GM23338 (cell line): ENCODE data around the gene MRTFA. TPM values are rescaled to one million over a fixed set of nuclear protein-coding genes. Genes with fewer than 3 reads are reported as not detected.

Experiments used
- ATAC-seq: fragments of 200-7000 bp; cut with Tn5 transposase; 3 replicates; pipeline ENCODE4 v1.9.1; 2020
- DNase-seq: peaks from one replicate; pipeline ENCODE4 v3.0.0-alpha.2; 2015; ENCODE audit warnings: low spot score
- H2AFZ ChIP-seq: fragments of 200-600 bp; sonication (generic); 2 replicates; pipeline ENCODE4 v1.8.0; 2016; ENCODE audit warnings: antibody characterized with exemption, mild to moderate bottlenecking, moderate library complexity
- H3F3A ChIP-seq: fragments of 200-600 bp; sonication (generic); replicated peaks from 2 replicates; pipeline ENCODE4 v1.8.0; 2017; ENCODE audit warnings: antibody characterized with exemption, mixed run types, low read depth
- H3K27ac ChIP-seq: fragments of 200-600 bp; sonication (generic); 2 replicates; pipeline ENCODE4 v1.6.1; 2016; ENCODE audit warnings: low read depth
- H3K27me3 ChIP-seq: fragments of 200-600 bp; sonication (generic); 2 replicates; pipeline ENCODE4 v1.8.0; 2016; ENCODE audit warnings: mild to moderate bottlenecking, mixed run types, moderate library complexity; ENCODE audit not compliant: insufficient read depth
- H3K36me3 ChIP-seq: fragments of 200-600 bp; sonication (generic); 2 replicates; pipeline ENCODE4 v1.8.0; 2016; ENCODE audit warnings: mild to moderate bottlenecking; ENCODE audit not compliant: insufficient read depth
- H3K4me1 ChIP-seq: fragments of 200-600 bp; sonication (generic); 2 replicates; pipeline ENCODE4 v1.8.0; 2016; ENCODE audit warnings: mild to moderate bottlenecking, moderate library complexity; ENCODE audit not compliant: insufficient read depth
- H3K4me2 ChIP-seq: fragments of 200-600 bp; sonication (generic); 2 replicates; pipeline ENCODE4 v1.7.1; 2017; ENCODE audit warnings: mixed run types
- H3K4me3 ChIP-seq: fragments of 200-600 bp; sonication (generic); 2 replicates; pipeline ENCODE4 v1.6.1; 2016; ENCODE audit warnings: mixed run types
- H3K79me2 ChIP-seq: fragments of 200-600 bp; sonication (generic); replicated peaks from 2 replicates; pipeline ENCODE4 v1.8.0; 2017; ENCODE audit warnings: mild to moderate bottlenecking; ENCODE audit not compliant: insufficient read depth
- H3K9me2 ChIP-seq: fragments of 200-600 bp; sonication (generic); 2 replicates; pipeline ENCODE4 v1.8.0; 2017; ENCODE audit not compliant: insufficient read depth
- H4K20me1 ChIP-seq: fragments of 200-600 bp; sonication (generic); replicated peaks from 2 replicates; pipeline ENCODE4 v1.8.0; 2017; ENCODE audit warnings: mild to moderate bottlenecking; ENCODE audit not compliant: insufficient read depth
- H3K27ac Mint-ChIP-seq: 2 replicates; pipeline ENCODE4 v1.8.0; 2020; ENCODE audit warnings: inconsistent platforms, mild to moderate bottlenecking, moderate library complexity, mixed read lengths
- H3K27me3 Mint-ChIP-seq: 3 replicates; pipeline ENCODE4 v1.8.0; 2022; ENCODE audit warnings: low read depth, mild to moderate bottlenecking, moderate library complexity, mixed read lengths, inconsistent platforms; ENCODE audit not compliant: insufficient read depth, poor library complexity
- H3K36me3 Mint-ChIP-seq: 3 replicates; pipeline ENCODE4 v1.8.0; 2021; ENCODE audit warnings: low read depth, mild to moderate bottlenecking, inconsistent platforms, moderate library complexity, mixed read lengths
- H3K4me1 Mint-ChIP-seq: 3 replicates; pipeline ENCODE4 v1.8.0; 2020; ENCODE audit warnings: mild to moderate bottlenecking, inconsistent platforms, mixed read lengths
- H3K4me3 Mint-ChIP-seq: 3 replicates; pipeline ENCODE4 v1.8.0; 2021; ENCODE audit warnings: moderate library complexity, mild to moderate bottlenecking, inconsistent platforms, mixed read lengths
- H3K9me3 Mint-ChIP-seq: 3 replicates; pipeline ENCODE4 v1.8.0; 2020; ENCODE audit warnings: moderate library complexity, mild to moderate bottlenecking, inconsistent platforms, mixed read lengths
- CREB1 ChIP-seq: fragments of 250-450 bp; sonication (Bioruptor Pico); IDR thresholded peaks from 2 replicates; pipeline ENCODE4 v1.5.0; 2020; ENCODE audit warnings: low read depth, mild to moderate bottlenecking, moderate library complexity
- EZH2 ChIP-seq: fragments of 200-600 bp; sonication (generic); IDR thresholded peaks from one replicate; pipeline ENCODE4 v1.8.0; 2017; ENCODE audit warnings: antibody characterized with exemption, mild to moderate bottlenecking, low read depth; ENCODE audit not compliant: unreplicated experiment
- EZH2phosphoT487 ChIP-seq: fragments of 200-600 bp; sonication (generic); IDR thresholded peaks from one replicate; pipeline ENCODE4 v1.8.1; 2018; ENCODE audit warnings: antibody characterized with exemption; ENCODE audit not compliant: unreplicated experiment
- JUNB ChIP-seq: IDR thresholded peaks from one replicate; pipeline ENCODE4 v1.6.1; 2016; ENCODE audit warnings: antibody characterized with exemption; ENCODE audit not compliant: unreplicated experiment
- NANOG ChIP-seq: IDR thresholded peaks from 2 replicates; pipeline ENCODE4 v1.6.1; 2016; ENCODE audit warnings: antibody characterized with exemption, borderline replicate concordance
- POLR2AphosphoS5 ChIP-seq: IDR thresholded peaks from 2 replicates; pipeline ENCODE4 v1.6.1; 2016; ENCODE audit warnings: antibody characterized with exemption, low read depth
- STAT1 ChIP-seq: IDR thresholded peaks from one replicate; pipeline ENCODE4 v1.6.1; 2016; ENCODE audit warnings: antibody characterized with exemption; ENCODE audit not compliant: unreplicated experiment
- ZNF114 ChIP-seq: fragments of 250-450 bp; sonication (Bioruptor Pico); IDR thresholded peaks from 2 replicates; pipeline ENCODE4 v1.5.0; 2020; ENCODE audit warnings: mild to moderate bottlenecking, moderate library complexity
- ZNF331 ChIP-seq: fragments of 250-450 bp; sonication (Bioruptor Pico); IDR thresholded peaks from 2 replicates; pipeline ENCODE4 v1.5.0; 2020; ENCODE audit warnings: low read depth, mild to moderate bottlenecking, moderate library complexity
- polyA plus RNA-seq: library from polyadenylated mRNA; unstranded; fragments of >200 nt; fragmentation: Nextera tagmentation; extraction: Ambion mirVana; gene quantifications from 2 replicates; pipeline ENCODE4 v1.2.1, GENCODE V29; 2016
- total RNA-seq: library from RNA; depleted of rRNA; stranded (reverse); fragments of >200 nt; shearing (Covaris generic); gene quantifications from 2 replicates; pipeline ENCODE4 v1.2.3, GENCODE V29; 2014
- TF ChIP-seq, protein P1 (sequence below): IDR thresholded peaks from one replicate; pipeline ENCODE4 v1.6.1; 2018; ENCODE audit warnings: antibody characterized with exemption; ENCODE audit not compliant: unreplicated experiment
- TF ChIP-seq, protein P2 (sequence below): IDR thresholded peaks from 2 replicates; pipeline ENCODE4 v1.6.1; 2016; ENCODE audit warnings: antibody characterized with exemption
- TF ChIP-seq, protein P3 (sequence below): fragments of 250-450 bp; sonication (Bioruptor Pico); IDR thresholded peaks from 2 replicates; pipeline ENCODE4 v1.5.0; 2020; ENCODE audit warnings: mild to moderate bottlenecking, moderate library complexity
- TF ChIP-seq, protein P4 (sequence below), 2 experiments: fragments of 200-600 bp in 1 of 2; sonication (generic) in 1 of 2; conservative IDR thresholded peaks; 2 replicates each; pipeline versions ENCODE4 v1.5.1 to v1.6.1; 2016 to 2017; ENCODE audit warnings: antibody characterized with exemption in 2 of 2, low read depth in 2 of 2, mild to moderate bottlenecking in 2 of 2, moderate library complexity in 1 of 2

The MRTFA gene
- total and polyA plus RNA-seq, 2 experiments from 2014 or later, result 18.1 to 92.4 TPM

DNA sequence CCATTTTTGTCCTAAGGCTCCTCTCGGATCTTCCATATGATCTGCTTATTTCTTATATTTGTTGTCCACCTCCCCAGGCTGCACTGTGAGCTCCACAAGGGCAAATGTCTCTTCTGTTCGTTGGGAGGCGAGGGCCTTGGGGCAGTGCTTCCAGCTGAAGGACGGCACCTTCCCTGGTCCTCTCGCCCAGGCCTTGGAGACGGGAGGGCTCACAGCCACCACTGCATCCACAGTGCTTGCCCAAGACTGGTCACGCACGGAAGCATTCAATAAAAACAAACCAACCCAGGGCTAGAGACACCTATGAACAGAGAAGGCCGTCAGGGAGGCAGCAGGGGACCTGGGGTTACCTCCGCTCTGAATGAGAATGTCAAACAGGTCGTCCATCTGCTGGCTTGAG is 219.9 kb downstream of the MRTFA start:
- H3K79me2 ChIP-seq, result no peaks in the 10 kb centered on the region
- no peaks in the 10 kb centered on the region for H3K9me3 Mint-ChIP-seq
- H3K36me3 ChIP-seq, result no peaks in the 10 kb centered on the region
- H3K4me3 Mint-ChIP-seq, result no peak overlapping the region
- no peak overlapping the region for H3K4me3 ChIP-seq
- no peaks in the 10 kb centered on the region for H3K4me1 ChIP-seq
- H3K36me3 Mint-ChIP-seq, result peaks cover 21% of the 10 kb centered on the region; the same call in 2 of the 3 replicates
- no peaks in the 10 kb centered on the region for H3K27me3 ChIP-seq
- no peaks in the 10 kb centered on the region for H3F3A ChIP-seq
- DNase-seq, result no peak
- H4K20me1 ChIP-seq, result 0 out of 2 replicates have a peak, but pooled peaks cover 4% of the 10 kb centered on the region
- no peaks in the 10 kb centered on the region for H3K9me2 ChIP-seq
- H3K27ac ChIP-seq, result no peak overlapping the region
- H2AFZ ChIP-seq, result no peak overlapping the region
- TF ChIP-seq EZH2 (no peak), STAT1 (no peak), EZH2phosphoT487 (no peak), POLR2AphosphoS5 (no peak), CREB1 (CRISPR knock-in tag) (no peak), ZNF331 (CRISPR knock-in tag) (no peak), ZNF114 (CRISPR knock-in tag) (no peak), JUNB (no peak), NANOG (no peak)
- TF ChIP-seq, protein P1, sequence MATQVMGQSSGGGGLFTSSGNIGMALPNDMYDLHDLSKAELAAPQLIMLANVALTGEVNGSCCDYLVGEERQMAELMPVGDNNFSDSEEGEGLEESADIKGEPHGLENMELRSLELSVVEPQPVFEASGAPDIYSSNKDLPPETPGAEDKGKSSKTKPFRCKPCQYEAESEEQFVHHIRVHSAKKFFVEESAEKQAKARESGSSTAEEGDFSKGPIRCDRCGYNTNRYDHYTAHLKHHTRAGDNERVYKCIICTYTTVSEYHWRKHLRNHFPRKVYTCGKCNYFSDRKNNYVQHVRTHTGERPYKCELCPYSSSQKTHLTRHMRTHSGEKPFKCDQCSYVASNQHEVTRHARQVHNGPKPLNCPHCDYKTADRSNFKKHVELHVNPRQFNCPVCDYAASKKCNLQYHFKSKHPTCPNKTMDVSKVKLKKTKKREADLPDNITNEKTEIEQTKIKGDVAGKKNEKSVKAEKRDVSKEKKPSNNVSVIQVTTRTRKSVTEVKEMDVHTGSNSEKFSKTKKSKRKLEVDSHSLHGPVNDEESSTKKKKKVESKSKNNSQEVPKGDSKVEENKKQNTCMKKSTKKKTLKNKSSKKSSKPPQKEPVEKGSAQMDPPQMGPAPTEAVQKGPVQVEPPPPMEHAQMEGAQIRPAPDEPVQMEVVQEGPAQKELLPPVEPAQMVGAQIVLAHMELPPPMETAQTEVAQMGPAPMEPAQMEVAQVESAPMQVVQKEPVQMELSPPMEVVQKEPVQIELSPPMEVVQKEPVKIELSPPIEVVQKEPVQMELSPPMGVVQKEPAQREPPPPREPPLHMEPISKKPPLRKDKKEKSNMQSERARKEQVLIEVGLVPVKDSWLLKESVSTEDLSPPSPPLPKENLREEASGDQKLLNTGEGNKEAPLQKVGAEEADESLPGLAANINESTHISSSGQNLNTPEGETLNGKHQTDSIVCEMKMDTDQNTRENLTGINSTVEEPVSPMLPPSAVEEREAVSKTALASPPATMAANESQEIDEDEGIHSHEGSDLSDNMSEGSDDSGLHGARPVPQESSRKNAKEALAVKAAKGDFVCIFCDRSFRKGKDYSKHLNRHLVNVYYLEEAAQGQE, result no peak
- TF ChIP-seq, protein P2, sequence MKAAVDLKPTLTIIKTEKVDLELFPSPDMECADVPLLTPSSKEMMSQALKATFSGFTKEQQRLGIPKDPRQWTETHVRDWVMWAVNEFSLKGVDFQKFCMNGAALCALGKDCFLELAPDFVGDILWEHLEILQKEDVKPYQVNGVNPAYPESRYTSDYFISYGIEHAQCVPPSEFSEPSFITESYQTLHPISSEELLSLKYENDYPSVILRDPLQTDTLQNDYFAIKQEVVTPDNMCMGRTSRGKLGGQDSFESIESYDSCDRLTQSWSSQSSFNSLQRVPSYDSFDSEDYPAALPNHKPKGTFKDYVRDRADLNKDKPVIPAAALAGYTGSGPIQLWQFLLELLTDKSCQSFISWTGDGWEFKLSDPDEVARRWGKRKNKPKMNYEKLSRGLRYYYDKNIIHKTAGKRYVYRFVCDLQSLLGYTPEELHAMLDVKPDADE, result no peak
- TF ChIP-seq, protein P3, sequence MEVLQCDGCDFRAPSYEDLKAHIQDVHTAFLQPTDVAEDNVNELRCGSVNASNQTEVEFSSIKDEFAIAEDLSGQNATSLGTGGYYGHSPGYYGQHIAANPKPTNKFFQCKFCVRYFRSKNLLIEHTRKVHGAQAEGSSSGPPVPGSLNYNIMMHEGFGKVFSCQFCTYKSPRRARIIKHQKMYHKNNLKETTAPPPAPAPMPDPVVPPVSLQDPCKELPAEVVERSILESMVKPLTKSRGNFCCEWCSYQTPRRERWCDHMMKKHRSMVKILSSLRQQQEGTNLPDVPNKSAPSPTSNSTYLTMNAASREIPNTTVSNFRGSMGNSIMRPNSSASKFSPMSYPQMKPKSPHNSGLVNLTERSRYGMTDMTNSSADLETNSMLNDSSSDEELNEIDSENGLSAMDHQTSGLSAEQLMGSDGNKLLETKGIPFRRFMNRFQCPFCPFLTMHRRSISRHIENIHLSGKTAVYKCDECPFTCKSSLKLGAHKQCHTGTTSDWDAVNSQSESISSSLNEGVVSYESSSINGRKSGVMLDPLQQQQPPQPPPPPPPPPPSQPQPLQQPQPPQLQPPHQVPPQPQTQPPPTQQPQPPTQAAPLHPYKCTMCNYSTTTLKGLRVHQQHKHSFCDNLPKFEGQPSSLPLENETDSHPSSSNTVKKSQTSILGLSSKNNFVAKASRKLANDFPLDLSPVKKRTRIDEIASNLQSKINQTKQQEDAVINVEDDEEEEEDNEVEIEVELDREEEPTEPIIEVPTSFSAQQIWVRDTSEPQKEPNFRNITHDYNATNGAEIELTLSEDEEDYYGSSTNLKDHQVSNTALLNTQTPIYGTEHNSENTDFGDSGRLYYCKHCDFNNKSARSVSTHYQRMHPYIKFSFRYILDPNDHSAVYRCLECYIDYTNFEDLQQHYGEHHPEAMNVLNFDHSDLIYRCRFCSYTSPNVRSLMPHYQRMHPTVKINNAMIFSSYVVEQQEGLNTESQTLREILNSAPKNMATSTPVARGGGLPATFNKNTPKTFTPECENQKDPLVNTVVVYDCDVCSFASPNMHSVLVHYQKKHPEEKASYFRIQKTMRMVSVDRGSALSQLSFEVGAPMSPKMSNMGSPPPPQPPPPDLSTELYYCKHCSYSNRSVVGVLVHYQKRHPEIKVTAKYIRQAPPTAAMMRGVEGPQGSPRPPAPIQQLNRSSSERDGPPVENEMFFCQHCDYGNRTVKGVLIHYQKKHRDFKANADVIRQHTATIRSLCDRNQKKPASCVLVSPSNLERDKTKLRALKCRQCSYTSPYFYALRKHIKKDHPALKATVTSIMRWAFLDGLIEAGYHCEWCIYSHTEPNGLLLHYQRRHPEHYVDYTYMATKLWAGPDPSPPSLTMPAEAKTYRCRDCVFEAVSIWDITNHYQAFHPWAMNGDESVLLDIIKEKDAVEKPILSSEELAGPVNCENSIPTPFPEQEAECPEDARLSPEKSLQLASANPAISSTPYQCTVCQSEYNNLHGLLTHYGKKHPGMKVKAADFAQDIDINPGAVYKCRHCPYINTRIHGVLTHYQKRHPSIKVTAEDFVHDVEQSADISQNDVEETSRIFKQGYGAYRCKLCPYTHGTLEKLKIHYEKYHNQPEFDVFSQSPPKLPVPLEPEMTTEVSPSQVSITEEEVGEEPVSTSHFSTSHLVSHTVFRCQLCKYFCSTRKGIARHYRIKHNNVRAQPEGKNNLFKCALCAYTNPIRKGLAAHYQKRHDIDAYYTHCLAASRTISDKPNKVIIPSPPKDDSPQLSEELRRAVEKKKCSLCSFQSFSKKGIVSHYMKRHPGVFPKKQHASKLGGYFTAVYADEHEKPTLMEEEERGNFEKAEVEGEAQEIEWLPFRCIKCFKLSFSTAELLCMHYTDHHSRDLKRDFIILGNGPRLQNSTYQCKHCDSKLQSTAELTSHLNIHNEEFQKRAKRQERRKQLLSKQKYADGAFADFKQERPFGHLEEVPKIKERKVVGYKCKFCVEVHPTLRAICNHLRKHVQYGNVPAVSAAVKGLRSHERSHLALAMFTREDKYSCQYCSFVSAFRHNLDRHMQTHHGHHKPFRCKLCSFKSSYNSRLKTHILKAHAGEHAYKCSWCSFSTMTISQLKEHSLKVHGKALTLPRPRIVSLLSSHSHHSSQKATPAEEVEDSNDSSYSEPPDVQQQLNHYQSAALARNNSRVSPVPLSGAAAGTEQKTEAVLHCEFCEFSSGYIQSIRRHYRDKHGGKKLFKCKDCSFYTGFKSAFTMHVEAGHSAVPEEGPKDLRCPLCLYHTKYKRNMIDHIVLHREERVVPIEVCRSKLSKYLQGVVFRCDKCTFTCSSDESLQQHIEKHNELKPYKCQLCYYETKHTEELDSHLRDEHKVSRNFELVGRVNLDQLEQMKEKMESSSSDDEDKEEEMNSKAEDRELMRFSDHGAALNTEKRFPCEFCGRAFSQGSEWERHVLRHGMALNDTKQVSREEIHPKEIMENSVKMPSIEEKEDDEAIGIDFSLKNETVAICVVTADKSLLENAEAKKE (CRISPR knock-in tag), result no peak
- TF ChIP-seq, protein P4, sequence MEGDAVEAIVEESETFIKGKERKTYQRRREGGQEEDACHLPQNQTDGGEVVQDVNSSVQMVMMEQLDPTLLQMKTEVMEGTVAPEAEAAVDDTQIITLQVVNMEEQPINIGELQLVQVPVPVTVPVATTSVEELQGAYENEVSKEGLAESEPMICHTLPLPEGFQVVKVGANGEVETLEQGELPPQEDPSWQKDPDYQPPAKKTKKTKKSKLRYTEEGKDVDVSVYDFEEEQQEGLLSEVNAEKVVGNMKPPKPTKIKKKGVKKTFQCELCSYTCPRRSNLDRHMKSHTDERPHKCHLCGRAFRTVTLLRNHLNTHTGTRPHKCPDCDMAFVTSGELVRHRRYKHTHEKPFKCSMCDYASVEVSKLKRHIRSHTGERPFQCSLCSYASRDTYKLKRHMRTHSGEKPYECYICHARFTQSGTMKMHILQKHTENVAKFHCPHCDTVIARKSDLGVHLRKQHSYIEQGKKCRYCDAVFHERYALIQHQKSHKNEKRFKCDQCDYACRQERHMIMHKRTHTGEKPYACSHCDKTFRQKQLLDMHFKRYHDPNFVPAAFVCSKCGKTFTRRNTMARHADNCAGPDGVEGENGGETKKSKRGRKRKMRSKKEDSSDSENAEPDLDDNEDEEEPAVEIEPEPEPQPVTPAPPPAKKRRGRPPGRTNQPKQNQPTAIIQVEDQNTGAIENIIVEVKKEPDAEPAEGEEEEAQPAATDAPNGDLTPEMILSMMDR (conservative IDR thresholded peaks at IDR 0.05; ENCODE audit: low read depth in 2 of 2), result no peak
- H3K27me3 Mint-ChIP-seq, result peaks cover 9% of the 10 kb centered on the region
- no peak overlapping the region for H3K27ac Mint-ChIP-seq
- no peaks in the 10 kb centered on the region; the same call in 2 of the 3 replicates for H3K4me1 Mint-ChIP-seq
- no peak for ATAC-seq
- no peak overlapping the region for H3K4me2 ChIP-seq
